Left lung (tissue), 10 donors: ENCODE data around the gene RPEL1. TPM values are rescaled to one million over a fixed set of nuclear protein-coding genes. Genes with fewer than 3 reads are reported as not detected.
"Not testable (repeated sequence)": the region's sequence is repeated elsewhere in the genome, so short reads cannot be mapped to it uniquely, and the experiment has no call there.

Source experiments
- ATAC-seq: fragments of 200-7000 bp; cut with Tn5 transposase; one replicate; pipeline ENCODE4 v1.9.1; 2020; ENCODE audit warnings: moderate library complexity
- DNase-seq, 4 donors: peaks; one replicate each; pipeline ENCODE4 v3.0.0-alpha.2; 2013 to 2020
- H3K27ac ChIP-seq, 2 donors: fragments of 200-600 bp; sonication (generic) in 1 of 2; one replicate each; pipeline versions ENCODE4 v1.5.0 to v1.8.0; 2020 to 2021
- H3K27me3 ChIP-seq, 2 donors: fragments of 200-600 bp; sonication (generic) in 1 of 2; one replicate each; pipeline versions ENCODE4 v1.5.0 to v1.8.0; 2020 to 2021
- H3K36me3 ChIP-seq, 2 donors: fragments of 200-600 bp; sonication (generic) in 1 of 2; one replicate each; pipeline versions ENCODE4 v1.5.0 to v1.8.0; 2020 to 2021
- H3K4me1 ChIP-seq, 2 donors: fragments of 200-600 bp; one replicate each; pipeline ENCODE4 v1.8.0; 2021
- H3K4me3 ChIP-seq, 2 donors: fragments of 200-600 bp; sonication (generic) in 1 of 2; one replicate each; pipeline versions ENCODE4 v1.5.0 to v1.8.0; 2020 to 2021; ENCODE audit warnings: mild to moderate bottlenecking in 1 of 2
- H3K9me3 ChIP-seq, 2 donors: fragments of 200-600 bp; sonication (generic) in 1 of 2; one replicate each; pipeline versions ENCODE4 v1.5.0 to v1.8.0; 2020 to 2021
- CTCF ChIP-seq, 2 donors: fragments of 200-600 bp; sonication (generic) in 1 of 2; IDR thresholded peaks; one replicate each; pipeline versions ENCODE4 v1.5.0 to v1.8.0; 2021; ENCODE audit warnings: antibody characterized with exemption in 2 of 2
- intact Hi-C, 2 donors: fragments of 100-400 bp; cut with DNase I; formaldehyde crosslinking; loops; one replicate each; pipeline versions ENCODE4 v1.11.2 to v1.14.2; 2022
- polyA plus RNA-seq, 6 donors: library from polyadenylated mRNA; unstranded; fragments of 120-200 nt; gene quantifications; one replicate each; pipeline ENCODE4 v1.2.1, GENCODE V29; 2013; ENCODE audit not compliant: insufficient read length in 6 of 6
- total RNA-seq, 2 donors: library from RNA; stranded (reverse); fragmentation: NEBNext Ultra II Directional; extraction: Animal tissue kit (Norgen Biotek cat#: 25700); gene quantifications; one replicate each; pipeline ENCODE4 v1.2.1, GENCODE V29; 2021
- donor health status: DM: no; HTN: yes; CAD: no.
- donor health status: DM: no; HTN: no; CAD: no.

RPEL1 gene
- total and polyA plus RNA-seq, 8 donors: 0.10 to 0.25 (median 0.13) TPM; not detected in 1

DNA sequence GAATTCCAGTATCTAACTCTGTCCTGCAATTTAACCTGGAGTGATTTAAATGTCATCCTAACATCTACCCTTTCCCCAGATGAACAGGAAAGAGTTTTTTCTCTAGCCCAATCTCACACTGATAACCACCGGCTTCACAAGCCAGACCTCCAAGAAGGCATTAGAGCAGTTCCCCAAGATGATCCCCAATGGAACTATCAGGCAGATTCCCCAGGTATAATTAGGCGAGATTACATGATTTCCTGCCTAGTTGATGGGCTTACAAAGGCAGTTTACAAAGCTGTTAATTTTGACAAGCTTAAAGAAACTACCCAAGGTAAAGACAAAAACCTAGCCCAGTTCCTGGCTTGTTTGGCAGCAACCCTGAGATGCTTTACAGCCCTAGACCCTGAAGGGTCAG lies 38.5 kb upstream of the RPEL1 start:
- intact Hi-C loops: no loop called here
- ATAC-seq: no peak
- TF ChIP-seq CTCF (IDR thresholded peaks at IDR 0.05): no peak

GRCh38 chr10:103207643-103208042 lies 38.0 kb upstream of the RPEL1 start:
- ATAC-seq, intact Hi-C loops, H3K4me3 ChIP-seq, H3K36me3 ChIP-seq, H3K27me3 ChIP-seq, H3K4me1 ChIP-seq, H3K27ac ChIP-seq: not testable (repeated sequence)
- peak in 1 of 4 donors; percentile 26 for DNase-seq
- H3K9me3 ChIP-seq: peaks cover 0 to 23% of the 10 kb centered on the region in 2 donors

More for the DNA sequence above, 38.5 kb upstream of the RPEL1 start:
- Histone ChIP-seq H3K4me1 (peaks cover 0 to 1% of the 10 kb centered on the region in 2 donors), H3K9me3 (peaks cover 0 to 23% of the 10 kb centered on the region in 2 donors), H3K27ac (no peak overlapping the region), H3K4me3 (no peak overlapping the region), H3K27me3 (no peaks in the 10 kb centered on the region), H3K36me3 (no peaks in the 10 kb centered on the region)
- no peak for DNase-seq

GRCh38 chr10:103210262-103210661 lies 35.4 kb upstream of the RPEL1 start:
- H3K36me3 ChIP-seq, H3K27ac ChIP-seq, intact Hi-C loops, H3K27me3 ChIP-seq, DNase-seq, H3K4me1 ChIP-seq, ATAC-seq, H3K4me3 ChIP-seq: not testable (repeated sequence)
- peaks cover 0 to 23% of the 10 kb centered on the region in 2 donors for H3K9me3 ChIP-seq

DNA sequence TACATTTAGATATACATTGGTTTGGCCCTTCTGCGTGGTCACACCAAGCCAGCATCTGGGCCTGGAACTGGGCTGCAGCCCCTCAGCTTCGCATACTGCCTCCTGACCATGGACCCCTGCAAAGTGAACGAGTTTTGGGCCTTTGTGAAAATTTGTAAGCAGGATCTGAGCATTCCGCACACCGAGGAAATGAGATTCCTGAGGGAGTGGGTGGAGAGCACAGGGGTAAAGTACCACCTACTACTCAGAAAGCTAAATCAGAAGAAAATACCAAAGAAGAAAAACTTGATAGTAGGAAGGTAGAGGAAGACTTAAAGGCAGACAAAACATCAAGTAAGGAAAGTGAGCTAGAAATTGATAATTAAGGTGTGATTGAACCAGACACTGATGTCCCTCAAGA lies 30.1 kb upstream of the RPEL1 start:
- no peak overlapping the region for H3K27ac ChIP-seq
- H3K4me1 ChIP-seq: no peaks in the 10 kb centered on the region
- no peaks in the 10 kb centered on the region for H3K27me3 ChIP-seq
- DNase-seq (no peak), ATAC-seq (no peak)
- H3K36me3 ChIP-seq: no peaks in the 10 kb centered on the region
- intact Hi-C loops: no loop called here
- no peak for TF ChIP-seq CTCF (IDR thresholded peaks at IDR 0.05)
- H3K4me3 ChIP-seq: no peak overlapping the region
- peaks cover 0 to 8% of the 10 kb centered on the region in 2 donors for H3K9me3 ChIP-seq

DNA sequence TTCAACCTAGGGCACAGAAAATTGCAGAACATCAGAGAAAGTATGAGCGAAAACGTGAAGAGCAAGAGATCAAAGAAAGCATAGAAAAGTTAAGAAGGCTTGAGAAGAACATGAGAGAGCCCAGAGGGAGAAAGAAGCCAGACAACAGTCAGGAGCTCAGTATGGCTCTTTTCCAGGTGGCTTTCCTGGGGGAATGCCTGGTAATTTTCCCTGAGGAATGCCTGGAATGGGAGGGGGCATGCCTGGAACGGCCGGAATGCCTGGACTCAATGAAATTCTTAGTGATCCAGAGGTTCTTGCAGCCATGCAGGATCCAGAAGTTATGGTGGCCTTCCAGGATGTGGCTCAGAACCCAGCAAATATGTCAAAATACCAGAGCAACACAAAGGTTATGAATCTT lies 29.3 kb upstream of the RPEL1 start:
- DNase-seq, H3K36me3 ChIP-seq, H3K27me3 ChIP-seq, H3K27ac ChIP-seq, H3K4me3 ChIP-seq, ATAC-seq, intact Hi-C loops, H3K9me3 ChIP-seq, H3K4me1 ChIP-seq: not testable (repeated sequence)

DNA sequence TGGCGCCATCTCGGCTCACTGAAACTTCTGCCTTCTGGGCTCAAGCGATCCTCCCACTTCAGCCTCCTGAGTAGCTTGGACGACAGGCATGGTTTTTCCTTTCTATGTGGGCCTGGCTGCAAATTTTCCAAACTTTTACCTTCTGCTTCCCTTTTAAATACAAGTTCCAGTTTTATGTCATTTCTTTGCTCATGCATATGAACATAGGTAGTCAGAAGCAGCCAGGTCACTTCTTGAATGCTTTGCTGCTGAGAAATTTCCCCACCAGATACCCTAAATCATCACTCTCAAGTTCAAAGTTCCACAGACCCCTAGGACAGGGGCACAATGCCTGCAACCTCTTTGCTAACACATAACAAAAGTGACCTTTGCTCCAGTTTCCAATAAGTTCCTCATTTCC lies 21.6 kb upstream of the RPEL1 start:
- peak overlapping the region in 1 of 2 donors; percentile 79 for H3K27ac ChIP-seq
- no peak overlapping the region for H3K4me3 ChIP-seq
- no peak for TF ChIP-seq CTCF (IDR thresholded peaks at IDR 0.05)
- ATAC-seq (no peak), DNase-seq (no peak)
- no peaks in the 10 kb centered on the region for H3K36me3 ChIP-seq
- H3K9me3 ChIP-seq: peaks cover 0 to 24% of the 10 kb centered on the region in 2 donors
- H3K27me3 ChIP-seq: no peaks in the 10 kb centered on the region
- intact Hi-C loops: no loop called here
- H3K4me1 ChIP-seq: peaks cover 6 to 44% of the 10 kb centered on the region in 2 donors

GRCh38 chr10:103224721-103225120 lies 21.0 kb upstream of the RPEL1 start:
- DNase-seq, H3K36me3 ChIP-seq, intact Hi-C loops, H3K27me3 ChIP-seq, ATAC-seq, H3K4me3 ChIP-seq: not testable (repeated sequence)
- Histone ChIP-seq H3K4me1 (peaks cover 6 to 50% of the 10 kb centered on the region in 2 donors), H3K27ac (peak overlapping the region in 1 of 2 donors; percentile 79), H3K9me3 (peaks cover 0 to 24% of the 10 kb centered on the region in 2 donors)
